Measurements from ENCODE around the gene GSTM3.
"Not testable (repeated sequence)": the region's sequence is repeated elsewhere in the genome, so short reads cannot be mapped to it uniquely, and the experiment has no call there.

DNA sequence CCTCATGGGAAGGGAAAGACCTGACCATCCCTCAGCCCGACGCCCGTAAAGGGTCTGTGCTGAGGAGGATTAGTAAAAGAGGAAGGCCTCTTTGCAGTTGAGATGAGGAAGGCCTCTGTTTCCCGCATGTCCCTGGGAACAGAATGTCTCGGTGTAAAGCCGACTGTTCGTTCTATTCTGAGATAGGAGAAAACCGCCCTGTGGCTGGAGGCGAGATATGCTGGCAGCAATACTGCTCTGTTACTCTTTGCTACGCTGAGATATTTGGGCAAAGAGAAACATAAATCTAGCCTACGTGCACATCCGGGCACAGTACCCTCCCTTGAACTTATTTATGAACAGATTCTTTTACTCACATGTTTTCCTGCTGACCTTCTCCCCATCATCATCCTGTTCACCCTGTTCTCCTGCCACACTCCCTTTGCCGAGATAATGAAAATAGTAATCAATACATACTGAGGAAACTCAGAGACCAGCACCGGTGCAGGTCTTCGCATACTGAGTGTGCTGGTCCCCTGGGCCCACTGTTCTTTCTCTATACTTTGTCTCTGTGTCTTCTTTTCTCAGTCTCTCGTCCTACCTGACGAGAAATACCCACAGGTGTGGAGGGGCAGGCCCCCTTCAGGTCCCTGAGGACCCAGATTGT, 26.3 kb upstream of the GSTM3 start:
- TF ChIP-seq, protein P1, sequence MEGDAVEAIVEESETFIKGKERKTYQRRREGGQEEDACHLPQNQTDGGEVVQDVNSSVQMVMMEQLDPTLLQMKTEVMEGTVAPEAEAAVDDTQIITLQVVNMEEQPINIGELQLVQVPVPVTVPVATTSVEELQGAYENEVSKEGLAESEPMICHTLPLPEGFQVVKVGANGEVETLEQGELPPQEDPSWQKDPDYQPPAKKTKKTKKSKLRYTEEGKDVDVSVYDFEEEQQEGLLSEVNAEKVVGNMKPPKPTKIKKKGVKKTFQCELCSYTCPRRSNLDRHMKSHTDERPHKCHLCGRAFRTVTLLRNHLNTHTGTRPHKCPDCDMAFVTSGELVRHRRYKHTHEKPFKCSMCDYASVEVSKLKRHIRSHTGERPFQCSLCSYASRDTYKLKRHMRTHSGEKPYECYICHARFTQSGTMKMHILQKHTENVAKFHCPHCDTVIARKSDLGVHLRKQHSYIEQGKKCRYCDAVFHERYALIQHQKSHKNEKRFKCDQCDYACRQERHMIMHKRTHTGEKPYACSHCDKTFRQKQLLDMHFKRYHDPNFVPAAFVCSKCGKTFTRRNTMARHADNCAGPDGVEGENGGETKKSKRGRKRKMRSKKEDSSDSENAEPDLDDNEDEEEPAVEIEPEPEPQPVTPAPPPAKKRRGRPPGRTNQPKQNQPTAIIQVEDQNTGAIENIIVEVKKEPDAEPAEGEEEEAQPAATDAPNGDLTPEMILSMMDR (IDR thresholded peaks at IDR 0.05), result not testable (repeated sequence)
- TF ChIP-seq POLR2A, POLR2AphosphoS5 (IDR thresholded peaks at IDR 0.05): not testable (repeated sequence)

Measured in sigmoid colon (tissue), 4 donors.